Spleen (tissue), 7 donors: Measurements from ENCODE around the gene EFCAB9.

Experiments used
- CTCF ChIP-seq, 11 experiments: fragments of 200-600 bp in 7 of 11; fragments of 450-650 bp in 4 of 11; sonication (generic) in 4 of 11; IDR thresholded peaks in 8 of 11; conservative IDR thresholded peaks in 3 of 11; 1 replicate in 7 of 11; 2 replicates in 4 of 11; pipeline versions ENCODE4 v1.4.0 to v1.8.0; 2016 to 2021; ENCODE audit warnings: antibody characterized with exemption in 11 of 11, inconsistent platforms in 4 of 11, mild to moderate bottlenecking in 1 of 11
- POLR2A ChIP-seq, 3 donors: fragments of 450-650 bp; IDR thresholded peaks; one replicate each; pipeline ENCODE4 v1.5.1; 2017; ENCODE audit warnings: antibody characterized with exemption in 3 of 3, mild to moderate bottlenecking in 1 of 3
- POLR2AphosphoS5 ChIP-seq, 3 donors: sonication (generic); formaldehyde crosslinking; IDR thresholded peaks; one replicate each; pipeline ENCODE4 v1.5.1; 2017; ENCODE audit warnings: antibody characterized with exemption in 3 of 3
- donor health status: DM: no; HTN: no; CAD: no; lungs with moderate emphysema.
- donor health status: DM: no; HTN: no; CAD: no.
- donor health status: DM: no; HTN: no; CAD: no.

GRCh38 chr5:172188893-172189692, 4.9 kb upstream of the EFCAB9 start:
- no peak for TF ChIP-seq POLR2AphosphoS5 (IDR thresholded peaks at IDR 0.05)
- no peak for TF ChIP-seq CTCF (IDR thresholded peaks at IDR 0.05 in 8 of 11, conservative IDR thresholded peaks at IDR 0.05 in 3 of 11)
- no peak for TF ChIP-seq POLR2A (IDR thresholded peaks at IDR 0.05)
